ENCODE data around the gene ATP5F1B.

DNA sequence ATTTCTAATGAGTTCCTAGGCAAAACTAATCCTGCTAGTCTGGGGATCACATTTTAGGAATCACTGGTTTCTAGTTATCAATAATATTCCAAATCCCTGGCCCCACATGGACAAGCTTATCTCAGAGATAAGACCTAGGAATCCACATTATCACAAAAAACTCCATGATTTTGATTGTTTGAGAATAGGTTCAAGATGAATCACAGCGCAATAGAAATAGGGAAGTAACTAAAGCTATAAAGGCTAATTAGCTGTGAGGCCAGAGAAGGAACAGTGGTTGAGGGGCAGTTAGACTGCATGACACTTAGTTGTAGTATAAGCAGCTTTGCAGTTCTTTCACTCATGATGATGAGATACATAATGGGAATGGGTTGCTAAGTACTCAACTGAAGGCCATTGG is 13.1 kb upstream of the ATP5F1B start:
- no peak for TF ChIP-seq EP300 (IDR thresholded peaks at IDR 0.05)
- TF ChIP-seq POLR2A (IDR thresholded peaks at IDR 0.05): no peak
- TF ChIP-seq, protein P1, sequence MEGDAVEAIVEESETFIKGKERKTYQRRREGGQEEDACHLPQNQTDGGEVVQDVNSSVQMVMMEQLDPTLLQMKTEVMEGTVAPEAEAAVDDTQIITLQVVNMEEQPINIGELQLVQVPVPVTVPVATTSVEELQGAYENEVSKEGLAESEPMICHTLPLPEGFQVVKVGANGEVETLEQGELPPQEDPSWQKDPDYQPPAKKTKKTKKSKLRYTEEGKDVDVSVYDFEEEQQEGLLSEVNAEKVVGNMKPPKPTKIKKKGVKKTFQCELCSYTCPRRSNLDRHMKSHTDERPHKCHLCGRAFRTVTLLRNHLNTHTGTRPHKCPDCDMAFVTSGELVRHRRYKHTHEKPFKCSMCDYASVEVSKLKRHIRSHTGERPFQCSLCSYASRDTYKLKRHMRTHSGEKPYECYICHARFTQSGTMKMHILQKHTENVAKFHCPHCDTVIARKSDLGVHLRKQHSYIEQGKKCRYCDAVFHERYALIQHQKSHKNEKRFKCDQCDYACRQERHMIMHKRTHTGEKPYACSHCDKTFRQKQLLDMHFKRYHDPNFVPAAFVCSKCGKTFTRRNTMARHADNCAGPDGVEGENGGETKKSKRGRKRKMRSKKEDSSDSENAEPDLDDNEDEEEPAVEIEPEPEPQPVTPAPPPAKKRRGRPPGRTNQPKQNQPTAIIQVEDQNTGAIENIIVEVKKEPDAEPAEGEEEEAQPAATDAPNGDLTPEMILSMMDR (IDR thresholded peaks at IDR 0.05): no peak

Measured in tibial nerve (tissue), 4 donors.